IMR-90 (cell line): Measurements from ENCODE around the gene SEC24A. TPM values are rescaled to one million over a fixed set of nuclear protein-coding genes. Genes with fewer than 3 reads are reported as not detected.

Source experiments
- ATAC-seq: fragments of 200-7000 bp; cut with Tn5 transposase; 2 replicates; pipeline ENCODE4 v1.9.1; 2020; ENCODE audit warnings: low read depth, mild to moderate bottlenecking, moderate library complexity
- BruUV-seq: library from RNA; stranded (reverse); fragments of 400-500 nt; replicated peaks from 2 replicates; lab custom pipeline; 2021; lab: Mats Ljungman, UMichigan
- CTCF ChIA-PET: fragments of 300-600 bp; formaldehyde crosslinking; extraction: SDS; loops from one replicate; lab custom pipeline; 2021; ENCODE audit warnings: antibody characterized with exemption; lab: Yijun Ruan, JAX
- POLR2A ChIA-PET: fragments of 300-600 bp; sonication (Branson Sonifier 250); formaldehyde crosslinking; loops from one replicate; lab custom pipeline; 2022; ENCODE audit warnings: antibody characterized with exemption; ENCODE audit not compliant: unreplicated experiment; lab: Charles Lee
- DNase-seq: peaks from one replicate; pipeline ENCODE4 v3.0.0; 2013
- H2AFZ ChIP-seq: replicated peaks from 2 replicates; pipeline ENCODE3; 2013; ENCODE audit warnings: low read length, mild to moderate bottlenecking; ENCODE audit not compliant: poor library complexity
- H2AK5ac ChIP-seq: 2 replicates; pipeline ENCODE4 v1.6.1; 2013; ENCODE audit warnings: low read depth, low read length, inconsistent platforms
- H2AK9ac ChIP-seq: replicated peaks from 2 replicates; pipeline ENCODE3; 2013; ENCODE audit warnings: mild to moderate bottlenecking, low read depth, low read length, moderate library complexity; ENCODE audit not compliant: poor library complexity
- H2BK120ac ChIP-seq: 2 replicates; pipeline ENCODE4 v1.6.1; 2013; ENCODE audit warnings: low read depth, low read length, inconsistent platforms
- H2BK15ac ChIP-seq: 3 replicates; pipeline ENCODE4 v1.6.1; 2013; ENCODE audit warnings: low read depth, low read length, inconsistent platforms
- H2BK20ac ChIP-seq: 2 replicates; pipeline ENCODE4 v1.6.1; 2013; ENCODE audit warnings: low read depth, mild to moderate bottlenecking, inconsistent platforms, low read length, moderate library complexity
- H2BK5ac ChIP-seq: 2 replicates; pipeline ENCODE4 v1.6.1; 2013; ENCODE audit warnings: mild to moderate bottlenecking, low read depth, low read length, inconsistent platforms; ENCODE audit not compliant: poor library complexity, severe bottlenecking
- H3K14ac ChIP-seq: replicated peaks from 2 replicates; pipeline ENCODE4 v1.6.1; 2013; ENCODE audit warnings: low read depth, low read length, inconsistent platforms
- H3K18ac ChIP-seq: 2 replicates; pipeline ENCODE4 v1.6.1; 2013; ENCODE audit warnings: low read depth, low read length, control low read depth
- H3K23ac ChIP-seq: 2 replicates; pipeline ENCODE4 v1.6.1; 2013; ENCODE audit warnings: low read depth, low read length, inconsistent platforms
- H3K27ac ChIP-seq: 2 replicates; pipeline ENCODE4 v1.5.1; 2013; ENCODE audit warnings: mild to moderate bottlenecking, control low read depth, low read length; ENCODE audit not compliant: insufficient read depth
- H3K27me3 ChIP-seq: 2 replicates; pipeline ENCODE4 v1.6.1; 2013; ENCODE audit warnings: low read length; ENCODE audit not compliant: control insufficient read depth, insufficient read depth
- H3K36me3 ChIP-seq: 2 replicates; pipeline ENCODE4 v1.6.1; 2013; ENCODE audit warnings: low read length, mixed read lengths; ENCODE audit not compliant: control insufficient read depth, insufficient read depth
- H3K4ac ChIP-seq: 2 replicates; pipeline ENCODE4 v1.6.1; 2013; ENCODE audit warnings: low read depth, low read length, inconsistent platforms
- H3K4me1 ChIP-seq: 2 replicates; pipeline ENCODE4 v1.6.1; 2013; ENCODE audit warnings: low read length, mixed read lengths; ENCODE audit not compliant: control insufficient read depth, insufficient read depth
- H3K4me2 ChIP-seq: 2 replicates; pipeline ENCODE4 v1.6.1; 2013; ENCODE audit warnings: low read depth, mild to moderate bottlenecking, control low read depth, low read length, moderate library complexity
- H3K4me3 ChIP-seq: 2 replicates; pipeline ENCODE4 v1.5.1; 2013; ENCODE audit warnings: low read depth, mild to moderate bottlenecking, control low read depth, low read length, moderate library complexity; ENCODE audit not compliant: insufficient read depth
- H3K56ac ChIP-seq: 2 replicates; pipeline ENCODE4 v1.6.1; 2013; ENCODE audit warnings: low read length, inconsistent platforms; ENCODE audit not compliant: insufficient read depth; ENCODE audit errors: extremely low read depth
- H3K79me1 ChIP-seq, 2 experiments: 2 replicates each; pipeline ENCODE4 v1.6.1; 2013; ENCODE audit warnings: low read length in 2 of 2, inconsistent platforms in 1 of 2, low read depth in 1 of 2
- H3K9ac ChIP-seq: 2 replicates; pipeline ENCODE4 v1.6.1; 2013; ENCODE audit warnings: low read depth, low read length, control low read depth
- H3K9me1 ChIP-seq: 2 replicates; pipeline ENCODE4 v1.6.1; 2013; ENCODE audit warnings: low read length, inconsistent platforms; ENCODE audit not compliant: insufficient read depth
- H3K9me3 ChIP-seq: 2 replicates; pipeline ENCODE4 v1.6.1; 2013; ENCODE audit warnings: low read length; ENCODE audit not compliant: control insufficient read depth, insufficient read depth
- H4K20me1 ChIP-seq: 2 replicates; pipeline ENCODE4 v1.6.1; 2013; ENCODE audit warnings: low read length, inconsistent platforms; ENCODE audit not compliant: insufficient read depth
- H4K5ac ChIP-seq: 2 replicates; pipeline ENCODE4 v1.6.1; 2013; ENCODE audit warnings: mild to moderate bottlenecking, low read depth, low read length, control low read depth
- H4K8ac ChIP-seq, 2 experiments: 2 replicates each; pipeline ENCODE4 v1.6.1; 2013; ENCODE audit warnings: low read depth in 2 of 2, low read length in 2 of 2, control low read depth in 1 of 2, inconsistent platforms in 1 of 2
- H4K91ac ChIP-seq: 2 replicates; pipeline ENCODE4 v1.6.1; 2013; ENCODE audit warnings: low read depth, low read length, inconsistent platforms; ENCODE audit not compliant: insufficient read depth
- BHLHE40 ChIP-seq: fragments of 150-350 bp; IDR thresholded peaks from 2 replicates; pipeline ENCODE4 v1.6.1; 2016; ENCODE audit warnings: mild to moderate bottlenecking, low read depth, low read length
- CEBPB ChIP-seq: IDR thresholded peaks from 2 replicates; pipeline ENCODE4 v1.6.1; 2012; ENCODE audit warnings: low read depth, low read length, improper control_type of control experiment
- CTCF ChIP-seq: conservative IDR thresholded peaks from 2 replicates; pipeline ENCODE4 v1.5.1; 2012; ENCODE audit warnings: mild to moderate bottlenecking, low read depth, low read length, improper control_type of control experiment
- ELK1 ChIP-seq: fragments of 150-350 bp; IDR thresholded peaks from 2 replicates; pipeline ENCODE4 v1.6.1; 2016; ENCODE audit warnings: low read depth, mild to moderate bottlenecking, low read length, moderate library complexity, borderline replicate concordance
- FOS ChIP-seq: fragments of 150-350 bp; IDR thresholded peaks from 2 replicates; pipeline ENCODE4 v1.6.1; 2016; ENCODE audit warnings: low read depth, low read length
- MAFK ChIP-seq: IDR thresholded peaks from 2 replicates; pipeline ENCODE4 v1.6.1; 2012; ENCODE audit warnings: low read depth, low read length, improper control_type of control experiment
- MAZ ChIP-seq: IDR thresholded peaks from 2 replicates; pipeline ENCODE4 v1.6.1; 2012; ENCODE audit warnings: low read depth, mild to moderate bottlenecking, low read length, improper control_type of control experiment, moderate library complexity, borderline replicate concordance
- MXI1 ChIP-seq: IDR thresholded peaks from 2 replicates; pipeline ENCODE4 v1.6.1; 2012; ENCODE audit warnings: low read depth, mild to moderate bottlenecking, low read length, moderate library complexity, borderline replicate concordance
- NFE2L2 ChIP-seq: fragments of 150-350 bp; IDR thresholded peaks from 2 replicates; pipeline ENCODE4 v1.6.1; 2016; ENCODE audit warnings: low read depth, mild to moderate bottlenecking, low read length
- RCOR1 ChIP-seq: IDR thresholded peaks from 2 replicates; pipeline ENCODE4 v1.6.1; 2012; ENCODE audit warnings: mild to moderate bottlenecking, low read length, improper control_type of control experiment; ENCODE audit not compliant: insufficient replicate concordance
- RFX5 ChIP-seq: IDR thresholded peaks from 2 replicates; pipeline ENCODE4 v1.8.0; 2012; ENCODE audit warnings: low read depth, mild to moderate bottlenecking, low read length, moderate library complexity
- USF2 ChIP-seq: fragments of 150-350 bp; IDR thresholded peaks from 2 replicates; pipeline ENCODE4 v1.6.1; 2017; ENCODE audit warnings: mild to moderate bottlenecking, antibody characterized with exemption, low read length, low read depth
- WGBS, 2 experiments: methylation state at CpG; one replicate each; pipeline versions ENCODE4 v1.1.5 to v1.1.7; 2013; ENCODE audit warnings: missing lambda C conversion rate in 2 of 2; ENCODE audit not compliant: insufficient read length in 1 of 2; ENCODE audit errors: extremely low coverage in 2 of 2; 5-methylcytosine and 5-hydroxymethylcytosine counted together
- dilution Hi-C: fragments of 300-500 bp; cut with HindIII; formaldehyde crosslinking; loops from one replicate; pipeline ENCODE4 v1.14.3; 2018; ENCODE audit warnings: low sequenced_read_pairs; ENCODE audit not compliant: unreplicated experiment
- in situ Hi-C: fragments of 300-500 bp; cut with MboI; formaldehyde crosslinking; loops from 3 replicates; pipeline ENCODE4 v1.14.3; 2019; ENCODE audit warnings: low sequenced_read_pairs, inconsistent platforms, mixed read lengths
- intact Hi-C: fragments of 100-400 bp; cut with micrococcal nuclease; formaldehyde crosslinking; loops from 2 replicates; pipeline ENCODE4 v1.10.0; 2022
- polyA plus RNA-seq, 3 experiments: library from polyadenylated mRNA; depleted of rRNA; stranded (reverse); fragments of >200 nt; gene quantifications; 2 replicates each; pipeline ENCODE4 v1.2.3, GENCODE V29; 2012; ENCODE audit warnings: low replicate concordance in 1 of 3
- total RNA-seq: library from RNA; depleted of rRNA; stranded (reverse); fragments of >200 nt; gene quantifications from 2 replicates; pipeline ENCODE4 v1.2.3, GENCODE V29; 2012

The SEC24A gene
- total and polyA plus RNA-seq, 2 of the 4 experiments (the other 2 are of a cell fraction) = 23.9 to 28.1 TPM

- H3K9ac ChIP-seq = no peak overlapping the region
- H4K91ac ChIP-seq = no peak overlapping the region
- dilution Hi-C loops (no loop called here), in situ Hi-C loops (no loop called here), intact Hi-C loops (no loop called here)
- CTCF ChIA-PET = no interaction called here
- H2BK20ac ChIP-seq = no peak overlapping the region
- H3K4me3 ChIP-seq = no peak overlapping the region
- H2AK5ac ChIP-seq = no peak overlapping the region
- H3K27ac ChIP-seq = no peak overlapping the region
- no peak overlapping the region for H3K56ac ChIP-seq
- no peak overlapping the region for H3K4me2 ChIP-seq
- no TSS peak for BruUV-seq
- TF ChIP-seq RFX5 (no peak), MAZ (no peak), RCOR1 (no peak), MAFK (no peak), USF2 (no peak), BHLHE40 (no peak), CTCF (no peak), ELK1 (no peak), NFE2L2 (no peak), MXI1 (no peak), FOS (no peak), CEBPB (no peak)
- no peak overlapping the region for H3K18ac ChIP-seq
- H3K4me1 ChIP-seq = no peaks in the 10 kb centered on the region
- H3K9me1 ChIP-seq = no peaks in the 10 kb centered on the region
- peaks cover 2% of the 10 kb centered on the region; the same call in 1 of the 2 replicates for H3K36me3 ChIP-seq
- H4K8ac ChIP-seq = no peak overlapping the region
- no peak overlapping the region for H4K5ac ChIP-seq
- no peaks in the 10 kb centered on the region for H3K79me1 ChIP-seq
- H2AFZ ChIP-seq = no peak overlapping the region
- H3K4ac ChIP-seq = no peak overlapping the region
- DNase-seq = no peak
- H3K27me3 ChIP-seq = no peaks in the 10 kb centered on the region
- POLR2A ChIA-PET = no interaction called here
- H3K14ac ChIP-seq = no peak overlapping the region
- no peak overlapping the region for H3K23ac ChIP-seq
- no peak overlapping the region for H2BK120ac ChIP-seq
- H4K20me1 ChIP-seq = no peaks in the 10 kb centered on the region
- no peak overlapping the region for H2BK5ac ChIP-seq
- no peaks in the 10 kb centered on the region for H3K9me3 ChIP-seq
- no peak overlapping the region for H2BK15ac ChIP-seq
- WGBS, 2 experiments = no CpG with 5 or more reads among the region's 3 CpGs
- no peak overlapping the region for H2AK9ac ChIP-seq
- ATAC-seq = no peak
Observed at GRCh38 chr5:134732819-134733218, 84.2 kb downstream of the SEC24A start.
